Neuron (in vitro differentiated cells): ENCODE measurements around the gene MRNIP.
"Not testable (repeated sequence)": the region's sequence is repeated elsewhere in the genome, so short reads cannot be mapped to it uniquely, and the experiment has no call there.

Source experiments
- H2AFZ ChIP-seq: one replicate; pipeline ENCODE4 v1.6.1; 2013; ENCODE audit warnings: low read depth, mild to moderate bottlenecking, inconsistent platforms, low read length, moderate library complexity
- H3K27me3 ChIP-seq: one replicate; pipeline ENCODE4 v1.6.1; 2013; ENCODE audit warnings: low read length; ENCODE audit not compliant: insufficient read depth
- H3K36me3 ChIP-seq: one replicate; pipeline ENCODE4 v1.6.1; 2013; ENCODE audit warnings: low read length; ENCODE audit not compliant: insufficient read depth
- H3K4me1 ChIP-seq: one replicate; pipeline ENCODE4 v1.6.1; 2013; ENCODE audit warnings: low read length; ENCODE audit not compliant: insufficient read depth
- H3K4me3 ChIP-seq: 2 replicates; pipeline ENCODE4 v1.5.1; 2013; ENCODE audit warnings: mild to moderate bottlenecking, low read length, moderate library complexity
- H3K9me3 ChIP-seq: one replicate; pipeline ENCODE4 v1.6.1; 2013; ENCODE audit warnings: low read length

The MRNIP gene

DNA sequence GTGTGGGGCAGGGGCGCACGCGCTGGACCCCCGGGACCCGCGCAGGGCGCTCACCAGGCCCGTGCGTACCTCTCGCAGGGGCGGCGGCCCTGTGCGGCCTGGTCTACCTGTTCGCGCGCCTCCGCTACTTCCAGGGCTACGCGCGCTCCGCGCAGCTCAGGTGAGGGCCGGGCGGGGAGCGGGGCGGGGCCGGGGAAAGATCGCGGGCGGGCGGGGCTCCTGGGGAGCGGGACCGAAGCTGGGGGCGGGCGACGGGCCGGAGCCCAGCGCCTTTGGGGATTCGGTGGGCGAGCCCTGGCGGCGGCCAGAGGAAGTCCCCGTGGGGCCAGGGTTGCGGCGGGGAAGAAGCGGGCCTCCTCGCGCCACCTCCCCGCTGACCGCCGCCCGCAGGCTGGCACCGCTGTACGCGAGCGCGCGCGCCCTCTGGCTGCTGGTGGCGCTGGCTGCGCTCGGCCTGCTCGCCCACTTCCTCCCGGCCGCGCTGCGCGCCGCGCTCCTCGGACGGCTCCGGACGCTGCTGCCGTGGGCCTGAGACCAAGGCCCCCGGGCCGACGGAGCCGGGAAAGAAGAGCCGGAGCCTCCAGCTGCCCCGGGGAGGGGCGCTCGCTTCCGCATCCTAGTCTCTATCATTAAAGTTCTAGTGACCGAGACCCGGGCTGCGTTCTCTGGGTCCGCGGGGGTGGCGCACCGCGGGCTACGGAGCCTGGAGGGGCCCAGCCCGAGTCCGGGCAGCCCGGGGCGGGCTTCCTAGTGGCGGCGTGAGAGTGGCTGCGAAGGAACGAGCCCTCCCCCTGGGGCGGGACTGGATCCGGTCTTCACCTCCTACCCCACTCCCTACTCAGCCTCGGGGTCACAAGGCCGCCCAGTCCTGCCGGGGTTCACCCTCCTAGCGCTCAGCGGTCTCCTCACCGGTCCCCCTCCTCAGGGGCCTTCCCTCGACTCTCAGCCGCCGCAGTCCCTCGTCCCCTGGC is 62.5 kb downstream of the MRNIP start:
- Histone ChIP-seq H3K4me3 (peak overlapping the region; percentile 21), H3K27me3 (no peaks in the 10 kb centered on the region), H2AFZ (no peak overlapping the region), H3K36me3 (peaks cover 41% of the 10 kb centered on the region), H3K4me1 (no peaks in the 10 kb centered on the region), H3K9me3 (no peaks in the 10 kb centered on the region)

GRCh38 chr5:179795049-179795862 is 63.4 kb downstream of the MRNIP start:
- H3K9me3 ChIP-seq: no peaks in the 10 kb centered on the region
- H3K4me3 ChIP-seq: no peak overlapping the region
- peaks cover 37% of the 10 kb centered on the region for H3K36me3 ChIP-seq
- H3K27me3 ChIP-seq: no peaks in the 10 kb centered on the region
- no peak overlapping the region for H2AFZ ChIP-seq
- H3K4me1 ChIP-seq: no peaks in the 10 kb centered on the region

- H3K9me3 ChIP-seq: no peaks in the 10 kb centered on the region
- H3K27me3 ChIP-seq: no peaks in the 10 kb centered on the region
- H3K36me3 ChIP-seq: peaks cover 30% of the 10 kb centered on the region
- no peaks in the 10 kb centered on the region for H3K4me1 ChIP-seq
- H2AFZ ChIP-seq: no peak overlapping the region
- no peak overlapping the region for H3K4me3 ChIP-seq
Measured at GRCh38 chr5:179794575-179794974, 64.0 kb downstream of the MRNIP start.

- Histone ChIP-seq H3K4me1 (no peaks in the 10 kb centered on the region), H3K36me3 (peaks cover 27% of the 10 kb centered on the region), H3K9me3 (no peaks in the 10 kb centered on the region), H3K4me3 (no peak overlapping the region), H2AFZ (no peak overlapping the region), H3K27me3 (no peaks in the 10 kb centered on the region)
Measured at GRCh38 chr5:179794171-179794570, 64.4 kb downstream of the MRNIP start.

DNA sequence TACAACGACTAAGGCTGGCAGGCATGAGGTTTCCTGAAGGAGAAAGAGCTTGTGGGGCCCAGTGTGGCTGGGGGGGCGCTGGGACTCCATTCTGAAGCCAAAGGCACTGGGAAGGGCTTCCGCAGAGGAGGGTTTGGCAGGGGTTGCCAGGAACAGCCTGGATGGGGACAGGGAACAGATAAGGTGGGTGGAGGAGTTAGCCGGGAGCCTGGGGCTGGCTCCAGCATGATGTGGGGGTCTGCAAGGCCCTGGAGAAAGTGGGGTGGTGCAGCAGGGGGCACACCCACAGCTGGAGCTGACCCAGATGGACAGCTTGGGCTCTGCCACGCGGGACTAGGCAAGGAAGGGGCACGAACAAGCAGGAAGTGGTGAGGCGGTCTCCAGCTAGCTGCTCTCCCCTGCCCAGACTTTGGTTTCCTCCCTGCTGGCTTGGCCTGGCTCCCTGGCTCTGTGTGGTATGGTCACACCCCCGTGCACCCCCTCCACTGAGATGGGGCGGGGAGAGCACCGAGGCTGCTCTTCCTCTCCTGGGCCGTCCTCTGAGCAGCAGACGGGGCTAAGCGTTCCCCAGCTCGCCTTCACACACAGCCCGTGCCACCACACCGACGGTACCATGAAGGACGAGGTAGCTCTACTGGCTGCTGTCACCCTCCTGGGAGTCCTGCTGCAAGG is 65.0 kb downstream of the MRNIP start, which contains the start of gene LTC4S:
Gene LTC4S (plus strand): TSS at position 519 of the 672 bp plus-strand sequence. CDS start 95 bp downstream, at position 614.
- Histone ChIP-seq H3K4me1 (no peaks in the 10 kb centered on the region), H3K4me3 (no peak within 1 kb of the TSS), H3K9me3 (no peaks in the 10 kb centered on the region), H3K36me3 (peaks cover 21% of the 10 kb centered on the region), H3K27me3 (no peaks in the 10 kb centered on the region), H2AFZ (no peak within 1 kb of the TSS)

DNA sequence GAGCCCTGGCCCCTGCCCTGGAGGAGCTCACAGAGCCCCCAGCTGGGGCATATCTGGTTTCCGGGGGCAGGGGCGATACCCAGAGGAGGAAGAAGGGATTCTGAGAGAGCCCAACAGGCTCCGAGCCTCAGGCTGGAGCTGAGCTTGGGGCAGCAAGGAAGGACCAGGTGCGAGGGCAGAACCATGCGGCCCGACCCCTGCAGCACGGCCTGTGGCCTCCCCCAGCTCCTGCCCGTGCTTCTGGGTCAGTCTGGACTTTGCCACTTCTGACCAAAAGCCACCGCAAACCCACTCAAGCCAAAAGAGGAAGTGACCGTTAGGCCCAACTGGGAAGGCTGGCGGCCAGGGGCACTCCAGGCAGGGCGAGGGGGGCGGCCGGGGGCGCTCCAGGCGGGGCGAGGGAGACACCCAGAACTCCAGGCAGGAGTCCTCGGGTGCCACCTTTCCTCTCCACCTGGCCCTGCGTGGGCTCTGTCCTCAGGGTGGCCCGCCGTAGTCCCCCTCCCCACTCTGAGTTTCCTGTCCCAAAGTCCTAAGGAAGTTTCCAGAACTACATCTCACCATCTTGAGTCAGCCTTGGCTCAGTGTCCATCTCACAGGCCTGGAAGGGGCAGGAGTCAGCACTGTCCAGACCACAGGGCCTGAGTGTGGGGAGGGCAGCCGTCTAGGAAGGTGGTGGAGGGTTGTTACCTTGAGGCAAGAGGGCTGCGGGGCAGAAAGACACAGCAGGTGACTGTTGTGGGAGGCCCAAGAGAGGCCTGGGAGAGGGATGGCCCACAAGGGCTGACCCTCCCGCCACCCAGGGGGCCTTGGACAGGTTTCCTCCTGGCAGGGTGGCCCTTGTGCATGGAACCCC is 65.8 kb downstream of the MRNIP start:
- no peak overlapping the region for H3K4me3 ChIP-seq
- peaks cover 14% of the 10 kb centered on the region for H3K36me3 ChIP-seq
- no peaks in the 10 kb centered on the region for H3K27me3 ChIP-seq
- peaks cover 4% of the 10 kb centered on the region for H3K9me3 ChIP-seq
- H2AFZ ChIP-seq: no peak overlapping the region
- no peaks in the 10 kb centered on the region for H3K4me1 ChIP-seq

DNA sequence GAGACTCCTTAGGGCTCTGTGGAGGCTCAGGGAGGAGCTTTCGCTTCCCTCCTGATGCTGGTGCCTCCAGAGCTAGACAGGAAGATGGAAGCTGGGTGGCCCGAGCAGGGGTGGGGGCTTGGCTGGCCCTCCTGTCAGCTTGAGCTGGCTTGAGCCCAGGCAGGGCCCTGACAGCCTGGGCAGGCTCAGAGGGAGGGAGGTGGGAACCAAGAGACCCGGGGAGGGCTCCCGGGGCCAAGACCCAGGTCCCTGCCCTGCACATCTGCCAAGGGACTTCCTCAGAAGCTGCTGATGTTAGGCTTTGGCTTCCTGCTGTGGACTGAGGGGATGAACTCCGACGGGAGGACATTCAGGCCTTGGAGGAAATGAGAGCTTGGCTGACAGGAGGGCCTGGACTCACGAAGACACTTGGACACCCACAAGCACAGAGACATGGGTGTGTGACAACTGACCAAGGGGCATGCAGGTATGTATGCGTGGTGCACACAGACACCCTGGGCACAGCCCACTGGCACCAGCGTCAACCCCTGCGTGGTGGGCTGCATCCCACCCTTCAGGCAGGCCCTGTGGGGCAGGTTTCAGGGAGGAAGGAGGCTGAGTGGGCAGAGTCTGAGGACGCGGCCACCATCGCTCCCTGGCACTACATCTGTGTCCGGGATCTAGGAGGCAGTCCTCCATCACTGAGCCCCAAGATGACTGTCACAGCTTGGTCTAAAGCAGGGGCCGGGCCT is 66.6 kb downstream of the MRNIP start:
- H3K4me1 ChIP-seq: no peaks in the 10 kb centered on the region
- H3K36me3 ChIP-seq: peaks cover 6% of the 10 kb centered on the region
- no peak overlapping the region for H2AFZ ChIP-seq
- H3K27me3 ChIP-seq: no peaks in the 10 kb centered on the region
- no peak overlapping the region for H3K4me3 ChIP-seq
- H3K9me3 ChIP-seq: peaks cover 4% of the 10 kb centered on the region

DNA sequence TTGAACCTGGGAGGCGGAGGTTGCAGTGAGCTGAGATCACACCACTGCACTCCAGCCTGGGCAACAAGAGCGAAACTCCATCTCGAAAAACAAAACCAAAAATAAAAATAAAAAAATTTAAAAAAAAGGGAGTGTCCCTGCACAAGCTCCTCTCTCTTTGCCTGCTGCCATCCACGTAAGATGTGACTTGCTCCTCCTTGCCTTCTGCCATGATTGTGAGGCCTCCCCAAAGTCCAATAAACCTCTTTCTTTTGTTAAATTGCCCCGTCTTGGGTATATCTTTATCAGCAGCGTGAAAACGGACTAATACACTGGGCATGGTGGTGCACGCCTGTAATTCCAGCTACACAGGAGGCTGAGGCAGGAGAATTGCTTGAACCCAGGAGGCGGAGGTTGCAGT is 69.3 kb downstream of the MRNIP start:
- not testable (repeated sequence) for H3K36me3 ChIP-seq, H2AFZ ChIP-seq, H3K9me3 ChIP-seq, H3K4me1 ChIP-seq, H3K4me3 ChIP-seq, H3K27me3 ChIP-seq

DNA sequence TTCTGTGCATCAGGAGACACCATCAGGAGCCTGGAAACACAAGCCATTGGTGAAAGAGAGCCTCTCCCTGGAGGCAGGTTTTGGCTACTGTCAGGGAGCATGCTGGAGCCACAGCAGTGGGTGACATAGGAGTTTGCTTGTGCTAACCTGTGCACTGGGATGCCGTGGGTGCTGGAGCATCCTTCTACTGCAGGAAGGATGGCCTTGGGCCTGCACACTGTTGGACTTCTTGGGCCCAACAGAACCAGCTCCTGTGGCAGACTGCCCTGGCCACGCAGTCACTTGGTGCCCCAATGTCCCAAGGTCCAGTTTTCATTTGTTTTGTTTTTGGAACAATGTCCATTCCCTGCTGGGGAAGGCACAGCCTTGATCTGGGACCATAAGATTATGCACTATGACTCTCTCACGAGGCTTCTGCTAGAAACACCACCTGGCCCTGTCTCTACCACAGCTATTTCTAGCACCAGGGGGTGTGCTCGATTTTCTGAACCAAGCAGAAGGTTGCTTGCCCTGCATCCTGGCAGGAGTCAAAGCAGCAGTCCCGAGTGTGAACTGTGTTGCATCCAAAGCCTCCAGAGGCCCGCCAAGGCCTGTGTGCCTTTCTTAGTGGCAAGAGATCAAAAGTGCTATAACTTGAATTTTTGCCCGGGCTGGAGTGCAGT is 70.3 kb downstream of the MRNIP start:
- H3K9me3 ChIP-seq: peaks cover 4% of the 10 kb centered on the region
- no peak overlapping the region for H3K4me3 ChIP-seq
- peaks cover 3% of the 10 kb centered on the region for H3K36me3 ChIP-seq
- no peak overlapping the region for H2AFZ ChIP-seq
- H3K27me3 ChIP-seq: no peaks in the 10 kb centered on the region
- H3K4me1 ChIP-seq: no peaks in the 10 kb centered on the region
